Heart right ventricle (tissue), 16 donors: ENCODE measurements around the gene TRIM50. TPM values are rescaled to one million over a fixed set of nuclear protein-coding genes. Genes with fewer than 3 reads are reported as not detected.
"Not testable (repeated sequence)": the region's sequence is repeated elsewhere in the genome, so short reads cannot be mapped to it uniquely, and the experiment has no call there.

Source experiments
- ATAC-seq, 8 donors: fragments of 200-7000 bp; cut with Tn5 transposase; one replicate each; pipeline ENCODE4 v1.9.1; 2020; ENCODE audit warnings: mild to moderate bottlenecking in 8 of 8, moderate library complexity in 8 of 8, moderate number of reproducible peaks in 1 of 8
- DNase-seq, 2 donors: peaks; one replicate each; pipeline ENCODE4 v3.0.0-alpha.2; 2020
- H3K27ac ChIP-seq, 10 donors: fragments of 200-600 bp; sonication (generic) in 2 of 10; one replicate each; pipeline versions ENCODE4 v1.5.0 to v1.8.0; 2020 to 2022; ENCODE audit warnings: mild to moderate bottlenecking in 3 of 10
- H3K27me3 ChIP-seq, 7 donors: fragments of 200-600 bp; one replicate each; pipeline ENCODE4 v1.8.0; 2021 to 2022; ENCODE audit warnings: mild to moderate bottlenecking in 2 of 7
- H3K36me3 ChIP-seq, 9 donors: fragments of 200-600 bp; sonication (generic) in 1 of 9; one replicate each; pipeline versions ENCODE4 v1.5.0 to v1.8.0; 2020 to 2022; ENCODE audit warnings: mild to moderate bottlenecking in 2 of 9
- H3K4me1 ChIP-seq, 9 donors: fragments of 200-600 bp; sonication (generic) in 1 of 9; one replicate each; pipeline versions ENCODE4 v1.5.0 to v1.8.0; 2020 to 2022; ENCODE audit warnings: mild to moderate bottlenecking in 4 of 9
- H3K4me3 ChIP-seq, 10 donors: fragments of 200-600 bp; sonication (generic) in 2 of 10; one replicate each; pipeline versions ENCODE4 v1.5.0 to v1.8.0; 2020 to 2022; ENCODE audit warnings: mild to moderate bottlenecking in 7 of 10, moderate library complexity in 2 of 10
- H3K9me3 ChIP-seq, 11 donors: fragments of 200-600 bp in 10 of 11; sonication (generic) in 2 of 11; one replicate each; pipeline versions ENCODE4 v1.5.0 to v1.8.0; 2013 to 2022; ENCODE audit warnings: mild to moderate bottlenecking in 2 of 11, control low read depth in 1 of 11, moderate library complexity in 1 of 11
- WGBS, 2 donors: extraction: QIAGEN DNeasy Blood & Tissue Kit; methylation state at CpG; one replicate each; pipeline ENCODE4 v1.1.7; 2013; ENCODE audit warnings: inconsistent platforms in 1 of 2; 5-methylcytosine and 5-hydroxymethylcytosine counted together
- intact Hi-C, 10 donors: fragments of 100-400 bp; cut with DNase I; formaldehyde crosslinking; loops; one replicate each; pipeline versions ENCODE4 v1.11.1 to v1.14.2; 2022
- polyA plus RNA-seq, 2 donors: library from polyadenylated mRNA; stranded (reverse); fragments of 200-250 nt; gene quantifications; one replicate each; pipeline ENCODE4 v1.2.3, GENCODE V29; 2013
- total RNA-seq, 10 donors: library from RNA; stranded (reverse); fragmentation: NEBNext Ultra II Directional in 3 of 10; extraction: Animal tissue kit (Norgen Biotek cat#: 25700) in 3 of 10; gene quantifications; one replicate each; pipeline versions ENCODE4 v1.2.1 to v1.2.4, GENCODE V29; 2021 to 2023
- TF ChIP-seq, protein P1 (sequence below), 9 donors: fragments of 200-600 bp; sonication (generic) in 2 of 9; IDR thresholded peaks; one replicate each; pipeline versions ENCODE4 v1.5.0 to v1.8.0; 2021 to 2022; ENCODE audit warnings: antibody characterized with exemption in 9 of 9, mild to moderate bottlenecking in 5 of 9, moderate library complexity in 1 of 9
- donor health status: Arrhythmogenic right ventricular cardiomyopathy.
- donor health status: ischemic (EF 13 %, LVEDD 7.1; RV severe dilation, severe dysfunction).
- donor health status: healthy with polysubstance abuse.
- donor health status: DM: no; HTN: yes; CAD: no.
- donor health status: DM: no; HTN: no; CAD: no.
- donor health status: ischemic (EF 25% LVEDD 6.9; RV normal size, moderate dysfunction).
- donor health status: ischemic (EF 25% LVEDD 5.7; RV mildly dilated, moderate dysfunction).
- donor health status: healthy.
- donor health status: DM: yes; HTN: yes; CAD: no.
- donor health status: Ischemic cardiomyopathy.
- donor health status: ischemic (EF 35%, LVEDD 5.7; RV mildly dilated, moderate dysfunction).
- donor health status: nonischemic (EF 11% LVEDD 7.7; RV severe dilation, severe dysfunction).
- donor health status: DM: yes; HTN: yes; CAD: no.
- donor health status: PGD.
- donor health status: ischemic (EF 29% LVEDD 5.4; RV normal size, mild dysfunction).
- donor health status: nonischemic (EF 23%, LVEDD 6.1; RV moderate dilation, normal function).

TRIM50 gene
- total and polyA plus RNA-seq, 12 donors = 0.04 to 0.62 (median 0.24) TPM; not detected in 4

- intact Hi-C loops = loop anchor here in 1 of 10 donors (10.0 kb wide), 1 partner anchor 112 kb away; no protein-coding TSS in a partner anchor
- H3K36me3 ChIP-seq = no peaks in the 10 kb centered on the region
- H3K4me3 ChIP-seq = no peak overlapping the region
- WGBS, 2 donors = 74 to 75% methylated on average over 6 of the region's 6 CpGs
- H3K9me3 ChIP-seq = no peaks in the 10 kb centered on the region
- no peaks in the 10 kb centered on the region for H3K27me3 ChIP-seq
- ATAC-seq (no peak), DNase-seq (no peak)
- H3K27ac ChIP-seq = no peak overlapping the region
- TF ChIP-seq, protein P1, sequence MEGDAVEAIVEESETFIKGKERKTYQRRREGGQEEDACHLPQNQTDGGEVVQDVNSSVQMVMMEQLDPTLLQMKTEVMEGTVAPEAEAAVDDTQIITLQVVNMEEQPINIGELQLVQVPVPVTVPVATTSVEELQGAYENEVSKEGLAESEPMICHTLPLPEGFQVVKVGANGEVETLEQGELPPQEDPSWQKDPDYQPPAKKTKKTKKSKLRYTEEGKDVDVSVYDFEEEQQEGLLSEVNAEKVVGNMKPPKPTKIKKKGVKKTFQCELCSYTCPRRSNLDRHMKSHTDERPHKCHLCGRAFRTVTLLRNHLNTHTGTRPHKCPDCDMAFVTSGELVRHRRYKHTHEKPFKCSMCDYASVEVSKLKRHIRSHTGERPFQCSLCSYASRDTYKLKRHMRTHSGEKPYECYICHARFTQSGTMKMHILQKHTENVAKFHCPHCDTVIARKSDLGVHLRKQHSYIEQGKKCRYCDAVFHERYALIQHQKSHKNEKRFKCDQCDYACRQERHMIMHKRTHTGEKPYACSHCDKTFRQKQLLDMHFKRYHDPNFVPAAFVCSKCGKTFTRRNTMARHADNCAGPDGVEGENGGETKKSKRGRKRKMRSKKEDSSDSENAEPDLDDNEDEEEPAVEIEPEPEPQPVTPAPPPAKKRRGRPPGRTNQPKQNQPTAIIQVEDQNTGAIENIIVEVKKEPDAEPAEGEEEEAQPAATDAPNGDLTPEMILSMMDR (IDR thresholded peaks at IDR 0.05) = no peak
- H3K4me1 ChIP-seq = peaks cover 0 to 10% (median 0%) of the 10 kb centered on the region in 9 donors
These were observed 4.6 kb upstream of the TRIM50 start for GRCh38 chr7:73332447-73332846.

GRCh38 chr7:73330772-73331171 is 2.9 kb upstream of the TRIM50 start:
- H3K4me1 ChIP-seq = peaks cover 0 to 10% (median 0%) of the 10 kb centered on the region in 9 donors
- H3K27ac ChIP-seq = peak overlapping the region in 1 of 10 donors; percentile 63
- intact Hi-C loops = loop anchor here in 1 of 10 donors (10.0 kb wide), 1 partner anchor 114 kb away; no protein-coding TSS in a partner anchor
- no peaks in the 10 kb centered on the region for H3K27me3 ChIP-seq
- ATAC-seq = no peak
- TF ChIP-seq, protein P1 (IDR thresholded peaks at IDR 0.05) = no peak
- no peak for DNase-seq
- 50 to 56% methylated on average over 6 of the region's 6 CpGs for WGBS, 2 donors
- H3K9me3 ChIP-seq = no peaks in the 10 kb centered on the region
- no peak overlapping the region for H3K4me3 ChIP-seq
- H3K36me3 ChIP-seq = no peaks in the 10 kb centered on the region

DNA sequence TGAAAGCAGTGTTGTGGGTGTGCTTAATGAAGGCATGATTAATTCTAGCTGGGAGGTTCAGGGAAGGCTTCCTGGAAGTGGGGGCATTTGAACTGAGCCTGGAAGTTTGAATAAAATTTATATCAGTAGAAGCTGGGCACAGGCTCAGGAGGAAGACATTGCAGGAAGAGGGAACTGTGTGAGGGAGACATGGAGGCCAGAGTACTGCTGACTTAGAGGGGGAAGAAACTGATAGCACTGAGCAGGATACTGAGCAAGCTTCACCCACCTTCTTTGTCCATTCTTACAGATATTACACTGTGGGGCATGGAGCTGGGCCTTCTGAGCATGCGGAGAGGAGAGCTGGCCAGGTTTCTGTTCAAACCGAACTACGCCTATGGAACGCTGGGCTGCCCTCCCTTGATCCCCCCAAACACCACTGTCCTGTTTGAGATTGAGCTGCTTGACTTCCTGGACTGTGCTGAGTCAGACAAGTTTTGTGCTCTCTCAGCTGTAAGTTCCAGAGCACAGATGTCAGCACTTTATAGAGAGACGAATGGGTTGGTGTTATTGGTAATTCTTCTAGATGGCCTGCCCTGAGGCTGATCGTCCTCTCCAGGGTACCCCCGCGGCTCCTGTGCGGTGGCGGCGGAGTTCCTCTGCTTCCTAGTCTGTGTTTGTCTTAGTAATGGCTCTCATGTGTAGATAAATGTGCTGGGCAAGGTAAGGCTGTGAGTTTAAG is 2.1 kb upstream of the TRIM50 start:
- H3K9me3 ChIP-seq = no peaks in the 10 kb centered on the region
- no peaks in the 10 kb centered on the region for H3K27me3 ChIP-seq
- no peak overlapping the region for H3K4me3 ChIP-seq
- 32 to 57% methylated on average over 11 of the region's 11 CpGs for WGBS, 2 donors
- H3K36me3 ChIP-seq = no peaks in the 10 kb centered on the region
- TF ChIP-seq, protein P1 (IDR thresholded peaks at IDR 0.05) = no peak
- peaks cover 0 to 10% (median 0%) of the 10 kb centered on the region in 9 donors for H3K4me1 ChIP-seq
- ATAC-seq (peak in 6 of 8 donors; percentile 53 to 75 (median 69)), DNase-seq (no peak)
- intact Hi-C loops = loop anchor here in 1 of 10 donors (10.0 kb wide), 1 partner anchor 115 kb away; no protein-coding TSS in a partner anchor
- H3K27ac ChIP-seq = peak overlapping the region in 1 of 10 donors; percentile 63

DNA sequence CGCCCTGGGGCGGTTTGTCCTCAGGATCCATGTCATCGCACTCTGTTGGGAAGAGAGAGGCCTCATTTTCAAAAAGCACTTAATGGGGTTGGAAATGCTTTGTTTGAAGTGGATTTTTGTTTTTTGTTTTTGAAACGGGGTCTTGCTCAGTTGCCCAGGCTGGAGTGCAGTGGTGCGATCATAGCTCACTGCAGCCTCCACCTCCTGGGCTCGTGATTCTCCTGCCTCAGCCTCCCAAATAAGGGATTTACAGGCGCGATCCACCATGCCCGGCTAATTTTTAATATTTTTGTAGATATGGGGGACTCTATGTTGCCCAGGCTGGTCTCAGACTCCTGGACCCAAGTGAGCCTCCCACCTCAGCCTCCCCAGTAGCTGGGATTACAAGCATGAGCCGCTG is 814 bp upstream of the TRIM50 start:
- intact Hi-C loops = no loop called here
- Histone ChIP-seq H3K4me1 (peaks cover 0 to 19% (median 0%) of the 10 kb centered on the region in 9 donors), H3K27me3 (peaks cover 0 to 4% (median 0%) of the 10 kb centered on the region in 7 donors), H3K4me3 (no peak overlapping the region), H3K27ac (no peak overlapping the region), H3K36me3 (no peaks in the 10 kb centered on the region), H3K9me3 (no peaks in the 10 kb centered on the region)
- ATAC-seq = no peak
- TF ChIP-seq, protein P1 (IDR thresholded peaks at IDR 0.05) = no peak
- no peak for DNase-seq
- 97 to 98% methylated on average over 10 of the region's 10 CpGs for WGBS, 2 donors

GRCh38 chr7:73327449-73327848 is 433 bp downstream of the TRIM50 start:
- H3K36me3 ChIP-seq, DNase-seq, ATAC-seq, H3K27me3 ChIP-seq, H3K4me3 ChIP-seq, intact Hi-C loops, H3K9me3 ChIP-seq, H3K27ac ChIP-seq: not testable (repeated sequence)
- 82 to 84% methylated on average over 7 to 11 of the region's 13 CpGs for WGBS, 2 donors
- H3K4me1 ChIP-seq = peaks cover 0 to 21% (median 0%) of the 10 kb centered on the region in 9 donors

GRCh38 chr7:73325424-73325823 is 2.5 kb downstream of the TRIM50 start:
- intact Hi-C loops = not testable (repeated sequence)

More at GRCh38 chr7:73325424-73325823, 2.5 kb downstream of the TRIM50 start:
- not testable (repeated sequence) for H3K36me3 ChIP-seq, ATAC-seq, H3K27me3 ChIP-seq, H3K9me3 ChIP-seq, DNase-seq, H3K27ac ChIP-seq, H3K4me3 ChIP-seq
- H3K4me1 ChIP-seq = peaks cover 0 to 13% (median 0%) of the 10 kb centered on the region in 9 donors
- WGBS, 2 donors = 80 to 94% methylated on average over 6 of the region's 6 CpGs
